ENCODE results near the gene OSBPL9.

DNA sequence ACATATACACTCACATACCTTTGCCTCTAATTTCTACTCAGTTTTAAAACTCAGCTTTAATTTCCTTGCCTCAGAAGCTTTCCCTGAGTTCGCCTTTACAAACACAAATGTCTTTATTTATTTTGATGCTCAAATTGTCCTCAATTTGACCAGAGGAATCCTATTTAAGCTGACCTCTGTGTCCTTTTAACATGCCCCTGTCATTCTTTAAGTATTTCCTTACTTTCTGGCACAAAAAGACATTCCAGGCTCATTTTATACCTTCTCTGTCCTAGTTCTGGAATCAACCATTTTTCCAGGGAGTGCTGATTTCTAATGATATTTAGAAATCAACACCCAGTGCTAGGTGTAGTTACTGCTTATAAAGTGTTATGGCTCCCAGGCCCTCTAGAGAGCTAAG lies 82.5 kb downstream of the OSBPL9 start:
- no peak for TF ChIP-seq ZNF274 (IDR thresholded peaks at IDR 0.05; ENCODE audit: low read length)
- no peak for TF ChIP-seq ZNF274 (tag by site-specific recombination; IDR thresholded peaks at IDR 0.05; ENCODE audit: borderline replicate concordance)
- TF ChIP-seq, protein P1, sequence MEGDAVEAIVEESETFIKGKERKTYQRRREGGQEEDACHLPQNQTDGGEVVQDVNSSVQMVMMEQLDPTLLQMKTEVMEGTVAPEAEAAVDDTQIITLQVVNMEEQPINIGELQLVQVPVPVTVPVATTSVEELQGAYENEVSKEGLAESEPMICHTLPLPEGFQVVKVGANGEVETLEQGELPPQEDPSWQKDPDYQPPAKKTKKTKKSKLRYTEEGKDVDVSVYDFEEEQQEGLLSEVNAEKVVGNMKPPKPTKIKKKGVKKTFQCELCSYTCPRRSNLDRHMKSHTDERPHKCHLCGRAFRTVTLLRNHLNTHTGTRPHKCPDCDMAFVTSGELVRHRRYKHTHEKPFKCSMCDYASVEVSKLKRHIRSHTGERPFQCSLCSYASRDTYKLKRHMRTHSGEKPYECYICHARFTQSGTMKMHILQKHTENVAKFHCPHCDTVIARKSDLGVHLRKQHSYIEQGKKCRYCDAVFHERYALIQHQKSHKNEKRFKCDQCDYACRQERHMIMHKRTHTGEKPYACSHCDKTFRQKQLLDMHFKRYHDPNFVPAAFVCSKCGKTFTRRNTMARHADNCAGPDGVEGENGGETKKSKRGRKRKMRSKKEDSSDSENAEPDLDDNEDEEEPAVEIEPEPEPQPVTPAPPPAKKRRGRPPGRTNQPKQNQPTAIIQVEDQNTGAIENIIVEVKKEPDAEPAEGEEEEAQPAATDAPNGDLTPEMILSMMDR (tag by site-specific recombination; IDR thresholded peaks at IDR 0.05): no peak
- TF ChIP-seq SCRT2 (tag by site-specific recombination; IDR thresholded peaks at IDR 0.05): no peak
- no peak for TF ChIP-seq ZNF707 (tag by site-specific recombination; IDR thresholded peaks at IDR 0.05)

Data from HEK293 (cell line).